WTC11 (cell line): ENCODE measurements around the gene KAZN.

Experiments
- CREM ChIP-seq: sonication (generic); formaldehyde crosslinking; IDR thresholded peaks from 2 replicates; pipeline ENCODE4 v1.8.1; 2022; ENCODE audit warnings: mild to moderate bottlenecking, missing genetic modification reagents, moderate library complexity
- NFYB ChIP-seq: sonication (generic); formaldehyde crosslinking; conservative IDR thresholded peaks from 2 replicates; pipeline ENCODE4 v1.8.0; 2022; ENCODE audit warnings: low read depth, missing genetic modification reagents
- SP1 ChIP-seq: sonication (generic); formaldehyde crosslinking; conservative IDR thresholded peaks from 2 replicates; pipeline ENCODE4 v1.8.1; 2022; ENCODE audit warnings: missing genetic modification reagents
- TP53 ChIP-seq: sonication (generic); formaldehyde crosslinking; IDR thresholded peaks from 2 replicates; pipeline ENCODE4 v1.8.1; 2023; ENCODE audit warnings: mild to moderate bottlenecking, missing genetic modification reagents
- TF ChIP-seq, protein P1 (sequence below): fragments of 200-600 bp; IDR thresholded peaks from 2 replicates; pipeline ENCODE4 v1.8.0; 2022; ENCODE audit warnings: antibody characterized with exemption
- TF ChIP-seq, protein P2 (sequence below): sonication (generic); formaldehyde crosslinking; IDR thresholded peaks from 2 replicates; pipeline ENCODE4 v1.8.0; 2023; ENCODE audit warnings: missing genetic modification reagents
- TF ChIP-seq, protein P3 (sequence below): sonication (generic); formaldehyde crosslinking; IDR thresholded peaks from 2 replicates; pipeline ENCODE4 v1.8.1; 2023; ENCODE audit warnings: mild to moderate bottlenecking, moderate library complexity, missing genetic modification reagents

DNA sequence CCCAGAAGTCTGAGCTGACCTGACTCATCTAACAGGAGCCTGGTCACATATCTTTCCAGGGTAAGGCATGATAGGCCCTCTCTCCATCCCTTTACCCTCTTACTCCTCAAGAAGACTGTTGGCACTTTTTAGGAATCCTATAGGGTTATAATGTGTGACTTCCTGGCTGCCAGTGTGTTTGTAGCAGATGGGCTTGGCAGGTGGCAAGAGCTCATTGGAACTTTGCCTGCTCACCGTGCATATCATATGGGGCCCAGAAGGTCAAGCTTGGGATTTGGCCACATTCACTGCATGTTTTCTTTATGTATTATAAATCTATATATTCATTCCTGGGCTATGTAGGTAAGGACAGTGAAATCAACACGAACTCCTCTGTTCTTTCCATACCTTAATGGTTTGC, 5.2 kb downstream of the KAZN start:
- TF ChIP-seq TP53 (no peak), SP1 (CRISPR knock-in tag) (no peak), CREM (CRISPR knock-in tag) (no peak), NFYB (CRISPR knock-in tag) (no peak)
- TF ChIP-seq, protein P1, sequence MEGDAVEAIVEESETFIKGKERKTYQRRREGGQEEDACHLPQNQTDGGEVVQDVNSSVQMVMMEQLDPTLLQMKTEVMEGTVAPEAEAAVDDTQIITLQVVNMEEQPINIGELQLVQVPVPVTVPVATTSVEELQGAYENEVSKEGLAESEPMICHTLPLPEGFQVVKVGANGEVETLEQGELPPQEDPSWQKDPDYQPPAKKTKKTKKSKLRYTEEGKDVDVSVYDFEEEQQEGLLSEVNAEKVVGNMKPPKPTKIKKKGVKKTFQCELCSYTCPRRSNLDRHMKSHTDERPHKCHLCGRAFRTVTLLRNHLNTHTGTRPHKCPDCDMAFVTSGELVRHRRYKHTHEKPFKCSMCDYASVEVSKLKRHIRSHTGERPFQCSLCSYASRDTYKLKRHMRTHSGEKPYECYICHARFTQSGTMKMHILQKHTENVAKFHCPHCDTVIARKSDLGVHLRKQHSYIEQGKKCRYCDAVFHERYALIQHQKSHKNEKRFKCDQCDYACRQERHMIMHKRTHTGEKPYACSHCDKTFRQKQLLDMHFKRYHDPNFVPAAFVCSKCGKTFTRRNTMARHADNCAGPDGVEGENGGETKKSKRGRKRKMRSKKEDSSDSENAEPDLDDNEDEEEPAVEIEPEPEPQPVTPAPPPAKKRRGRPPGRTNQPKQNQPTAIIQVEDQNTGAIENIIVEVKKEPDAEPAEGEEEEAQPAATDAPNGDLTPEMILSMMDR, result no peak
- TF ChIP-seq, protein P2, sequence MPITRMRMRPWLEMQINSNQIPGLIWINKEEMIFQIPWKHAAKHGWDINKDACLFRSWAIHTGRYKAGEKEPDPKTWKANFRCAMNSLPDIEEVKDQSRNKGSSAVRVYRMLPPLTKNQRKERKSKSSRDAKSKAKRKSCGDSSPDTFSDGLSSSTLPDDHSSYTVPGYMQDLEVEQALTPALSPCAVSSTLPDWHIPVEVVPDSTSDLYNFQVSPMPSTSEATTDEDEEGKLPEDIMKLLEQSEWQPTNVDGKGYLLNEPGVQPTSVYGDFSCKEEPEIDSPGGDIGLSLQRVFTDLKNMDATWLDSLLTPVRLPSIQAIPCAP (CRISPR knock-in tag), result no peak
- TF ChIP-seq, protein P3, sequence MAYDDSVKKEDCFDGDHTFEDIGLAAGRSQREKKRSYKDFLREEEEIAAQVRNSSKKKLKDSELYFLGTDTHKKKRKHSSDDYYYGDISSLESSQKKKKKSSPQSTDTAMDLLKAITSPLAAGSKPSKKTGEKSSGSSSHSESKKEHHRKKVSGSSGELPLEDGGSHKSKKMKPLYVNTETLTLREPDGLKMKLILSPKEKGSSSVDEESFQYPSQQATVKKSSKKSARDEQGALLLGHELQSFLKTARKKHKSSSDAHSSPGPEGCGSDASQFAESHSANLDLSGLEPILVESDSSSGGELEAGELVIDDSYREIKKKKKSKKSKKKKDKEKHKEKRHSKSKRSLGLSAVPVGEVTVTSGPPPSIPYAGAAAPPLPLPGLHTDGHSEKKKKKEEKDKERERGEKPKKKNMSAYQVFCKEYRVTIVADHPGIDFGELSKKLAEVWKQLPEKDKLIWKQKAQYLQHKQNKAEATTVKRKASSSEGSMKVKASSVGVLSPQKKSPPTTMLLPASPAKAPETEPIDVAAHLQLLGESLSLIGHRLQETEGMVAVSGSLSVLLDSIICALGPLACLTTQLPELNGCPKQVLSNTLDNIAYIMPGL (CRISPR knock-in tag), result no peak
